Activated T-helper 2 cell treated with anti-CD3 and anti-CD28 coated beads, Interferon-gamma antibody, Interleukin-2, Interleukin-4, amounts not matched to agents 10 μg/mL and 5 μg/mL and 100 μg/mL, durations not matched to agents 14 hours and 24 hours and 36 hours (primary cell): Measurements from ENCODE around the gene CENPP. TPM values are rescaled to one million over a fixed set of nuclear protein-coding genes. Genes with fewer than 3 reads are reported as not detected.
"Not testable (repeated sequence)": the region's sequence is repeated elsewhere in the genome, so short reads cannot be mapped to it uniquely, and the experiment has no call there.

Source experiments
- DNase-seq: peaks from one replicate; pipeline ENCODE4 v3.0.0; 2021; ENCODE audit warnings: low spot score
- H3K27ac Mint-ChIP-seq: one replicate; pipeline ENCODE4 v1.8.0; 2021; ENCODE audit warnings: mixed read lengths
- H3K27me3 Mint-ChIP-seq: one replicate; pipeline ENCODE4 v1.8.0; 2021; ENCODE audit warnings: low read depth, mixed read lengths
- H3K36me3 Mint-ChIP-seq: one replicate; pipeline ENCODE4 v1.8.0; 2021; ENCODE audit warnings: low read depth, mixed read lengths
- H3K4me1 Mint-ChIP-seq: one replicate; pipeline ENCODE4 v1.8.0; 2021; ENCODE audit warnings: low read depth, mixed read lengths
- H3K4me3 Mint-ChIP-seq: one replicate; pipeline ENCODE4 v1.8.0; 2021; ENCODE audit warnings: low read depth, mild to moderate bottlenecking, moderate library complexity, mixed read lengths
- H3K9me3 Mint-ChIP-seq: one replicate; pipeline ENCODE4 v1.8.0; 2021; ENCODE audit warnings: mixed read lengths
- intact Hi-C: fragments of 100-400 bp; cut with micrococcal nuclease; formaldehyde crosslinking; loops from one replicate; pipeline ENCODE4 v1.15.1; 2023
- total RNA-seq: library from RNA; stranded (reverse); gene quantifications from 2 replicates; pipeline ENCODE4 v1.2.3, GENCODE V29; 2022

CENPP gene
- total RNA-seq, 1 donor from 2014 or later, result 19.2 TPM

DNA sequence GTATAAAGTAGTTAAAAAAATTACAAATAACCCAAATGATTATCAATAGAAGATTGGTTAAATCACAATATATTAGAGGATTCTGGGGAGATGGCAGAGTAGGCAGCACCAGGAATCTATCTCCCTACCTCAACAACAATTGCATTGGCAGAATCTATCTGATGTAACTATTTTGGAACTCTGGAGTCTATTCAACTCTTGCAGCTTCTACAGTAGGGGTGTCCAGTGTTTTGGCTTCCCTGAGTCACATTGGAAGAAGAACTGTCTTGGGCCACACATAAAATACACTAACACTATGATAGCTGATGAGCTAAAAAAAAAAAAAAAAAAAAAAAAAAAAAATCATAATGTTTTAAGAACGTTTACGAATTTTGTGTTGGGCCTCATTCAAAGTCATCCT lies 239.2 kb downstream of the CENPP start:
- Mint-ChIP-seq H3K36me3 (no peaks in the 10 kb centered on the region), H3K27ac (no peak overlapping the region), H3K27me3 (no peaks in the 10 kb centered on the region), H3K9me3 (peaks cover 9% of the 10 kb centered on the region), H3K4me1 (peaks cover 4% of the 10 kb centered on the region), H3K4me3 (no peak overlapping the region)
- no peak for DNase-seq
- intact Hi-C loops, result no loop called here

DNA sequence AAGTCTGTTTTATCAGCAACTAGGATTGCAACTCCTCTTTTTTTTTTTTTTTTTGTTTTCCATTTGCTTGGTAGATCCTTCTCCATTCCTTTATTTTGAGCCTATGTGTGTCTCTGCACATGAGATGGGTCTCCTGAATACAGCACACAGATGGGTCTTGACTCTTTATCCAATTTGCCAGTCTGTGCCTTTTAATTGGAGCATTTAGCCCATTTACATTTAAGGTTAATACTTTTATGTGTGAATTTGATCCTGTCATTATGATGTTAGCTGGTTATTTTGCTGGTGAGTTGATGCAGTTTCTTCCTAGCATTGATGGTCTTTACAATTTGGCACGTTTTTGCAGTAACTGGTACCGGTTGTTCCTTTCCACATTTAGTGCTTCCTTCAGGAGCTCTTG lies 246.1 kb downstream of the CENPP start:
- H3K36me3 Mint-ChIP-seq, H3K9me3 Mint-ChIP-seq, H3K4me1 Mint-ChIP-seq, DNase-seq, intact Hi-C loops, H3K27ac Mint-ChIP-seq, H3K27me3 Mint-ChIP-seq, H3K4me3 Mint-ChIP-seq: not testable (repeated sequence)

DNA sequence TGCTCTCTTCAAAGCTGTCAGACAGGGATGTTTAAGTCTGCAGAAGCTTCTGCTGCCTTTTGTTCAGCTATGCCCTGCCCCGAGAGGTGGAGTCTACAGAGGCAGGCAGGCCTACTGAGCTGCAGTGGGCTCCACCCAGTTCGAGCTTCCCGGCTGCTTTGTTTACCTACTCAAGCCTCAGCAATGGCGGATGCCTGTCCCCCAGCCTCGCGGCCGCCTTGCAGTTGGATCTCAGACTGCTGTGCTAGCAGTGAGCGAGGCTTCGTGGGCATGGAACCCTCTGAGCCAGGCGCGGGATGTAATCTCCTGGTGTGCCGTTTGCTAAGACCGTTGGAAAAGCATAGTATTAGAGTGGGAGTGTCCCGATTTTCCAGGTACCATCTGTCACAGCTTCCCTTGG lies 247.9 kb downstream of the CENPP start:
- H3K36me3 Mint-ChIP-seq, DNase-seq, H3K9me3 Mint-ChIP-seq, H3K27me3 Mint-ChIP-seq, H3K27ac Mint-ChIP-seq, H3K4me3 Mint-ChIP-seq, H3K4me1 Mint-ChIP-seq, intact Hi-C loops: not testable (repeated sequence)

DNA sequence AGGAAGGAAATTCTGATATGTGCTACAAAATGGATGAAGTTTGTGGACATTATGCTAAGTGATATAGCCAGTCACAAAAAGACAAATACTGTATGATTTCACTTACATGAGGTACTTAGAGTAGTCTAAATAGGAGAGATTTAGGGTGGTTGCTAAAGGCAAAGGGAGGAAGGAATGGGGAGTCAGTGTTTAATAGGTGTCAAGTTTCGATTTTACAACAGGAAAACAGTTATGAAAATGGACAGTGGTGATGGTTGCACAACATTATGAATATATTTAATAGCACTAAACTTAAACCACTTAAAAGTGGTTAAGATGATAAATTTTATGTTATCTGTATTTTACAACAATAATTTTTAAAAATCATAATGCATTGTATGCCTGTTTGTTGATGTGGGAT lies 250.4 kb downstream of the CENPP start:
- Mint-ChIP-seq H3K27ac (no peak overlapping the region), H3K4me1 (no peaks in the 10 kb centered on the region), H3K27me3 (no peaks in the 10 kb centered on the region), H3K36me3 (no peaks in the 10 kb centered on the region), H3K9me3 (peaks cover 7% of the 10 kb centered on the region), H3K4me3 (no peak overlapping the region)
- intact Hi-C loops, result no loop called here
- no peak for DNase-seq

DNA sequence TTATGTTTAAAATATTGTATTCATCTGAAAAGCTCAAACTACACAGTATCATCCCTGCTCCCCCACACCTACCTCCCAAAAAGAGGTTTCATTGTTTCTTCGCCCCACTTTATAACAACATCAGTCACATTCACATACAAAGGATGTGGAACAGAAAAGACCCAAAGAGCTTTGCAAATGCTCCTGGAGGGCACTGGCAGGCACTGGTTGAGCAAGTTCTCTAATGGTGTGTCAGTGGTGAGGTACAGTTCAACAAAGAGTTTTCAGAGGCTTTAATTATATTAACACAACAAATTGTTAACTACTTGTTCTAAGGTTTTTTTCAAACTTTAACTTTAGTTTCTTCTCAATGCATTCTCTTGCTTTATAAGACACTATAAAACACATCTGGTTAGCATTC lies 264.2 kb downstream of the CENPP start:
- no peak for DNase-seq
- intact Hi-C loops, result no loop called here
- no peaks in the 10 kb centered on the region for H3K27me3 Mint-ChIP-seq

DNA sequence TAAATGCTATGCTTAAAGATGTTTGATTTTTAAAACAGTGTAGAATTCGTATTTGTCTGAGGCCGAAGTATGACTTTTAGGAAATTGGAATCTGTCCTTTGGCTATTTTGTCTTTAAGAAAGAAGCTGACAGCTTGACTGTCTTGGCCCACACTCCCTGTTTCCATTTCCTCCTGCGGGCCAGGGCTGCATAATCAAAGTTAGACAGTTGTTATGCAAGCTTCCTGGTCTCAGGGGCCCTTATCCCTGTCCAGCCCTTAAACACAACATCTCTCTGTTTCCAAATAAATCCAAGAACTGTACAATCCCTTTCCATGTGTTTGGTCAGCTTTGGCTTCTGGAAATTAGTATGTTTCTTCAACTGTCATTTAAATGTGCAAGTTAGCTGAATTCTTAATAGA lies 264.6 kb downstream of the CENPP start:
- intact Hi-C loops, result no loop called here
- H3K9me3 Mint-ChIP-seq, result peaks cover 10% of the 10 kb centered on the region

More for the DNA sequence above, 264.2 kb downstream of the CENPP start:
- Mint-ChIP-seq H3K36me3 (no peaks in the 10 kb centered on the region), H3K4me3 (no peak overlapping the region), H3K27ac (no peak overlapping the region), H3K9me3 (peaks cover 10% of the 10 kb centered on the region), H3K4me1 (no peaks in the 10 kb centered on the region)

DNA sequence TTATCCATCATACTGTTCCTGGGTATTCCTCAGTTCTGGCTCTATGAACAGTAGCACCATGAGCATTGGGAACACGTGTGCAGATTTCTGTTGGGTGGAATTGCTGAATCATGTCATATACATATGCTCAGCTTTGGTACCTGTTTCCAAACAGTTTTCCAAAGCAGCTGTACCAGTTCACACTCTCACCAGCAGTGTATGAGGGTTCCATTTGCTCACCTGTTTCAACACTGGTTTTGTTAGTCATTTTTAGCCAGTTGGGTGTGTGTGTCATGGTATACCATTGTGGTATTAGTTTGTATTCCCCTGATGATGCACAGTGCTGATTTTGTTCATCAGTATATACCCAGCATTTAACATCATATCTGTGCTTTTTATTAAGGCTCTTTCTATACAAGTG lies 266.8 kb downstream of the CENPP start:
- Mint-ChIP-seq H3K9me3 (no peaks in the 10 kb centered on the region), H3K27me3 (no peaks in the 10 kb centered on the region), H3K36me3 (no peaks in the 10 kb centered on the region), H3K4me3 (no peak overlapping the region), H3K4me1 (no peaks in the 10 kb centered on the region), H3K27ac (no peak overlapping the region)
- intact Hi-C loops, result no loop called here
- DNase-seq, result no peak

More for the DNA sequence above, 264.6 kb downstream of the CENPP start:
- Mint-ChIP-seq H3K27ac (no peak overlapping the region), H3K4me3 (no peak overlapping the region), H3K36me3 (no peaks in the 10 kb centered on the region), H3K4me1 (no peaks in the 10 kb centered on the region), H3K27me3 (no peaks in the 10 kb centered on the region)
- DNase-seq, result no peak

DNA sequence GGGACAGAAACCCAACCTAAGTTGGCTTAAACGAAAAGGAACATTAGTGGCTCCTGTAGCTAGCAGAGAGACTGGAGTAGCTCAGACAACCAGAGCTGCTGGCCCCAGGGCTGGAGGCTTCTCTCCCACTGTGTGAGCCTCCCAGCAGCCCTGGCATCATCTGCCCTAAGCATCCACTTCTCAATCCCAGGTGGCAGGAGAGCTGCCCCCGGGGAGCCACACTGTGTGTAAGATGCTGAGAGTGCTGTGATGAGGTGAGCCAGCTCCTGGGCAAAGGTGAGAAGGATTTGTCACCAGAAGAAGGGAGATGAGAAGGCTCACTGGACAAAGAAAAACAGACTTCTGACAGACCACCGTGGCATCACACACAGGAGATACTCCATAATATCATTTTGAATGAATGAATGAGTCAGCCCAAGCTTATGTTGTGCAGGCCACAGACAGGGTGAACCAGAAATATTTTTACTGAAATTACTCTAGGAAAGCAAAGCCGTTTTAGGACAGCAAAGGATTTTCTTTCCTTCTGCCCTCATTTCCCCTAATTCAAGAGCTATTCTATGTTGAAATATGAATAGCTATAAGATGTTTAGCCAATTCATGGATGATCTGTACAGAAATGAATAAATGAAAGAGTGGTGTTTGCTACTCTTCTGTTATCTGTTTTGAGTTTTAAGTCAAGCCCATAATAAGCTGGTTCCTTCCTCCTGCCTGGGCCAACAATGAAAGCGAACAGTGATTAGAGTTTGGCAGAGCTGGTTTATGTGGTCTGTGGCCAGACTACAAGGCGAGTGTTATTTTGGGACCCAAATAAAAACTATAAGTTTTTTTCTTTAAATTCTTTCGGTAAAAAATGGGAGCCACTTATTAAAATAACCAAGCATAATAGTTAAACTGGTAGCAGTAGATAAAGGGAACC lies 267.5 kb downstream of the CENPP start:
- Mint-ChIP-seq H3K4me3 (no peak overlapping the region), H3K27ac (no peak overlapping the region), H3K9me3 (no peaks in the 10 kb centered on the region), H3K27me3 (no peaks in the 10 kb centered on the region), H3K4me1 (no peaks in the 10 kb centered on the region), H3K36me3 (no peaks in the 10 kb centered on the region)
- DNase-seq, result no peak
- intact Hi-C loops, result no loop called here

DNA sequence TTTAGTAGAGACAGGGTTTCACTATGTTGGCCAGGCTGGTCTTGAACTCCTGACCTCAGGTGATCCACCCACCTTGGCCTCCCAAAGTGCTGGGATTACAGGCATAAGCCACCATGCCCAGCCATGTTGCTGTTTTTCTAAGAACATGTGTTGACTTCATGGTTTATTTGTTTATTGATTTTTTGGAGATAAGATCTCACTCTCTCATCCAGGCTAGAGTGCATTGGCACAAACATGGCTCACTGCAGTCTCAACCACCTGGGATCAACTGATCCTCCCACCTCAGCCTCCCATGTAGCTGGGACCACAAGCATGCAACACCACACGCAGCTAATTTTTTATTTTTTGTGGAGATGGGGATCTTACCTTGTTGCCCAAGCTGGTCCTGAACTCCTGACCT lies 269.3 kb downstream of the CENPP start:
- H3K36me3 Mint-ChIP-seq, H3K27me3 Mint-ChIP-seq, H3K27ac Mint-ChIP-seq, DNase-seq, H3K9me3 Mint-ChIP-seq, intact Hi-C loops, H3K4me1 Mint-ChIP-seq, H3K4me3 Mint-ChIP-seq: not testable (repeated sequence)

DNA sequence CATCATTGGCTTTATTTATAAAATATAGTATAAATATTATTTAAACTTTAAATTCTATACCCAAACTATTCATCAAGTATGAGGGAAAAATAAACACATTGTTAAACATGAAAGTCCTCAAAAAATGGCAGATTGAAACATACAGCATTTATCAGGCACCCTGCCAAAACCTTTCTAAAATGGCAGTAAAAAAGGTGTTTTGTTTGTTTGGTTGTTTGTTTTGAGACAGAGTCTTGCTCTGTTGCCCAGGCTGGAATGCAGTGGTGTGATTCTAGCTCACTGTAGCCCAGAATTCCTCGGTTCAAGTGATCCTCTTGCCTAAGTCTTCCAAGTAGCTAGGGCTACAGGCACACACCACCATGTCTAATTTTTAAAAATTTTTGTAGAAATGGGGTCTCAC lies 270.2 kb downstream of the CENPP start:
- no peak for DNase-seq
- H3K4me3 Mint-ChIP-seq, result no peak overlapping the region
- intact Hi-C loops, result no loop called here
- H3K27me3 Mint-ChIP-seq, result no peaks in the 10 kb centered on the region
- H3K36me3 Mint-ChIP-seq, result no peaks in the 10 kb centered on the region
- no peak overlapping the region for H3K27ac Mint-ChIP-seq
- no peaks in the 10 kb centered on the region for H3K4me1 Mint-ChIP-seq
- H3K9me3 Mint-ChIP-seq, result no peaks in the 10 kb centered on the region

DNA sequence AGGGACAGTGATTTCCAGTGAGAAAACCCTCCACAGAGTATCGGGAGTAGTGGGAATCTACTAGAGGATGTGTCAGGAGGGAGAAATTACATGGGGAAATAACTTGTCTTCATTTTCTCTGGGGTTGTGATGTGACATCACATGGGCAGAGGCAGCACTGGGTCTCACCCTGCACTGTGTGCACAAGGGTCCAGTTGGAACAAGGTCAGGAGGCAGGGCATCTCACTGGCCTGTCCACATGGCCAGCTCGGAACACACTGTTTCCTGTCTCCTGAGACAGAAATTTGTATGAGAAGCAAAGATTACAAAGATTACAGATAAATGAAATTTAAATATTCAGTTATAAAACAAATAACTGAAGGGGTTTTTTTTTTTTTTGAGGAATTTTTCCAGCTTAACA lies 272.6 kb downstream of the CENPP start:
- Mint-ChIP-seq H3K36me3 (peaks cover 4% of the 10 kb centered on the region), H3K9me3 (peaks cover 4% of the 10 kb centered on the region), H3K27me3 (no peaks in the 10 kb centered on the region), H3K27ac (no peak overlapping the region), H3K4me1 (no peaks in the 10 kb centered on the region), H3K4me3 (no peak overlapping the region)
- intact Hi-C loops, result no loop called here
- DNase-seq, result no peak

DNA sequence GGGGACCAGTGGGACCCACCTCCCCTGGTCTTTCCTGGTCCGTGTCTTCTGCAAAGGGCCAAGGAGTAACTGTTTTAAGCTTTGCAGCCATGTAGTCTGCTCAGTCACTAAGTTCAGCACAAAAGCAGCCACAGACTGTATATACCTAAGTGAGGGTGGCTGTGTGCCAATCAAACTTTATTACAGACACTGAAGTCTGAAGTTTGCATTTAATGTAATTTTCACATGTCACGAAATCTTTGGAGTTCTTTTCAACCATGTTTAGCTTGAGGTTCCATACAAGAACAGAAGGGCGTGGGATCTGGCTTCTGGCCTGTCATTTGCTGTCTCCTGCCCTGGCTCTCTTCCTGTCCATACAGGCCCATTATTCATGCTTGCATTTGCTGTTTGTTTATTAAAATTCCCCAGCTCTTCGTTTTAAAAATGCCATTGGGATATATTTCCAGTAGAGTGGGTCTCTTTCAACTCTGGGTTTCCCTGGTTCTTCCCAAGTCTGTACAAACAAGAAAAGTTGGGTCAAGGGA lies 274.2 kb downstream of the CENPP start:
- Mint-ChIP-seq H3K27me3 (no peaks in the 10 kb centered on the region), H3K4me3 (no peak overlapping the region), H3K4me1 (no peaks in the 10 kb centered on the region), H3K27ac (no peak overlapping the region), H3K9me3 (peaks cover 15% of the 10 kb centered on the region), H3K36me3 (peaks cover 14% of the 10 kb centered on the region)
- intact Hi-C loops, result no loop called here
- DNase-seq, result no peak

DNA sequence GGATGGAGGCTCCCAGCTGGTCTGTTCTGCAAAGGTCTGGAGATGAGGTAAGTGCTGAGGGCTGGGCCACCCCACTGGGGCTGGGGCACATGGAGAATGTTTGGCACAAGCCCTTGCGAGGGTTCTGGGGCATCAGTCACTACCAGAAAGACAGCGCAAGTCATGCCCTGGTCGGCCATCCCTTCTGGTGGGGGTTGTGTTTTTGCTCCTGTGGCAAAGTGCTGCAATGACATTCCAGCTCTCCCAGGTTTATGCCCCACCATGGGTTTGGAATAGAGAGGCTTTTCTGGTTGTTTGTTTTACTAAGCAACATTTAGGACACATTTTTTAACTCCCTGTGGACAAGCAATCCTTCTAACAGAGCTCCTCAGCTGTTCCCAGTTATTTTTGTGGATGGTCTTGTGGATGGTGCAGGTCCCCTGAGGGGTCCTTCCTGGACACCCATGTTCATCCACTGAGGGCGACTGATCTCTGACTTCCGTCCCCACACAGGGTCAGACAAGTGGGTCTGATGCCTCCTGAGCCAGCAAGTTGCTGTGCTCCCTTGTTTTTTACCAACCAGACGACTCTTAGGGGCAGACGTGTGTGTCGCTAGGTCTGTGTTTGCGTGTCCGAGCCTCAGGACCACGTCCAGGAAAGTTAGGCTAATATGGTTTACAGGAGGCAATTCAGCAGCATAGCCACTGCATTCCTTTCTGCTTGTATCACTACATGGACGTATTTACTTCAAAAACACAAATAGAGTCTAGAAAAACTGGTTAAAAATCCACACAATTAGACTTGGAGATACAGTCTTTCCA lies 274.9 kb downstream of the CENPP start:
- H3K27me3 Mint-ChIP-seq, result no peaks in the 10 kb centered on the region

More for the DNA sequence above, 274.9 kb downstream of the CENPP start:
- Mint-ChIP-seq H3K4me3 (no peak overlapping the region), H3K4me1 (no peaks in the 10 kb centered on the region), H3K36me3 (peaks cover 19% of the 10 kb centered on the region), H3K27ac (no peak overlapping the region), H3K9me3 (peaks cover 20% of the 10 kb centered on the region)
- DNase-seq, result no peak
- intact Hi-C loops, result no loop called here
